Mucosa of rectum (tissue), 2 donors: ENCODE results near the gene COPS6.

Source experiments
- H3K27ac ChIP-seq, 2 donors: one replicate each; pipeline ENCODE4 v1.7.0; 2013; ENCODE audit warnings: inconsistent platforms in 2 of 2, low read depth in 2 of 2, low read length in 2 of 2
- H3K27me3 ChIP-seq, 2 donors: one replicate each; pipeline ENCODE4 v1.7.0; 2013; ENCODE audit warnings: low read length in 2 of 2; ENCODE audit not compliant: control insufficient read depth in 2 of 2, insufficient read depth in 2 of 2
- H3K36me3 ChIP-seq, 2 donors: one replicate each; pipeline ENCODE4 v1.7.0; 2013; ENCODE audit warnings: low read length in 2 of 2; ENCODE audit not compliant: control insufficient read depth in 2 of 2, insufficient read depth in 2 of 2
- H3K4me1 ChIP-seq, 2 donors: one replicate each; pipeline ENCODE4 v1.7.0; 2013; ENCODE audit warnings: low read length in 2 of 2, mild to moderate bottlenecking in 1 of 2; ENCODE audit not compliant: control insufficient read depth in 2 of 2, insufficient read depth in 2 of 2
- H3K4me3 ChIP-seq, 2 donors: one replicate each; pipeline ENCODE4 v1.7.0; 2013; ENCODE audit warnings: low read length in 2 of 2
- H3K9ac ChIP-seq, 2 donors: one replicate each; pipeline ENCODE4 v1.7.0; 2013; ENCODE audit warnings: low read length in 2 of 2, low read depth in 1 of 2, mild to moderate bottlenecking in 1 of 2
- H3K9me3 ChIP-seq, 2 donors: one replicate each; pipeline ENCODE4 v1.7.0; 2013; ENCODE audit warnings: low read length in 2 of 2; ENCODE audit not compliant: control insufficient read depth in 2 of 2
- donor health status: healthy.
- donor health status: Normal muscosa, but diverticular disease.

The COPS6 gene

DNA sequence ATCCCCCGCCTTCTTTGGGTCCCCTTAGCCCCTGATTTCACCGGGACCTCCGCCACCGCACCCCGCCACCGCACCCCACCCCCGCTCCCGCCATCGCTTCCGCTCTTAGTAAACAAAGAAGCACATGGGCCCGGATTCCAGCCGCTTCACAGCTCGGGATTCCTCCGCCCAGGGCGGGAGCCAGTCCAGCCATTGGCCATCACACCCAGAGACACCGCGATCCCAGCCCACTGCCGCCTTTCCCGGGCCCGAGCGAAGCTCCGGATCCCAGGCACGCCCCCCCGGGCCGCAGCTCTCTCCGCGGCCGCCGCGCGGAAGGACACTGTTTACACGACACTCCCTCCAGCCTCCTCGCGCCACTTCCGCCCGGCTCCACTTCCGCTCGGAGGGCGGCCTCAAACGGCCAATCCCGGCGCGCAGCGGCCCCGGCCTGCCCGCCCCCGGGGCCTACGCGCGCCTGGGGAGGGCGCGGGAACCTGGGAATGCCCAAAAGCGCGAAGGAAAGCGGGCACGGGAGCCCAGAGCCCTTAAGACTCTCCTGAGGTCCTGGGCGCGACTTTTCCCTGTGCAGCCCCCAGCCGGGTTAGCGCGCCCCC, 11.7 kb downstream of the COPS6 start:
- Histone ChIP-seq H3K27me3 (no peaks in the 10 kb centered on the region), H3K27ac (peak overlapping the region; percentile 89 to 90), H3K4me3 (peak overlapping the region; percentile 84 to 86), H3K9me3 (no peaks in the 10 kb centered on the region), H3K36me3 (peaks cover 43 to 47% of the 10 kb centered on the region in 2 donors), H3K9ac (peak overlapping the region; percentile 68 to 85), H3K4me1 (peaks cover 11 to 17% of the 10 kb centered on the region in 2 donors)

DNA sequence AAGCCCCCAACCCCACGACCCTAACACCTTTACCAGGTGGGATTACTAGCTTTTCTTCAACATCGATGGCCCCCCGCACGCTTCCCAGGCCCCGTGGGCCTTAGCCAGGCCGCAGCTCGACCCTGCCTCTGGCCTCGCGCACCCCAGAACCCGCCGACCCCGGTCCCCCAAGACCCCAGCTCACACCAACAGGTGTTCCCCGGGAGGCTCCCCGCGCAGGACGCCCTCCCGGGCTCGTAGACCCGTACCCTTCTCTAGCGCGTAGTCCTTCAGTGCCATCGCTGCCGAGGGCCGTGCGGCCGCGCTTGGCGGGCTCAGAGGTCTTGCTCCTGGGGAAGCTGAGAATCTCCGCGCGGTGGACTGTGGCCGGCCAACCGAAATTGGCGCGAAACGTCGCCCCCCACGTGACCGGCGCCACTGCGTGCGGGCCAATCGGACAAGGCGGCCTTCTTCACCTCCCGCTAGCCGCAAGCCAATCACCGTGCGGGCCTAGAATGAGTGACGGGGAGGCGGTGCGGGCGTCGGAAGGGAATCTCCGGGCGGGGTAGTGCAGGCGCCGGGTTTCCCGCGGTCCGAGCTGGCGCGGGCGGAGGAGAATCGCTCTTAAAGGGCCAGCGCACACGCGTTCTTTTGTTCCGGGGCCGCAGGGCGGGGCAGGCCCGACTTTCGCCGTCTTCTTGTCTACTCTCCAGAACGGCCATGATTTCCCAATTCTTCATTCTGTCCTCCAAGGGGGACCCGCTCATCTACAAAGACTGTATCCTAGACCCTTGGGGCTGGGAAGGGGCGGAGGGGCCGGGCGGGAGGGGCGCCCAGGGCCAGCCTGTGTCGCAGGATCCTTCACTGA, 12.5 kb downstream of the COPS6 start, which contains the start of the genes AP4M1 and MCM7:
Gene AP4M1, plus strand, starts transcription at position 628 of the 847 bp plus-strand sequence. Its CDS starts 72 bp downstream, at position 700.
Gene MCM7, minus strand, starts transcription at position 382 of the 847 bp plus-strand sequence. Its CDS starts 103 bp downstream, at position 279.
- Histone ChIP-seq H3K36me3 (peaks cover 36 to 47% of the 10 kb centered on the region in 2 donors), H3K9ac (peak within 1 kb of the TSS; percentile 68 to 85), H3K9me3 (no peaks in the 10 kb centered on the region), H3K27ac (peak within 1 kb of the TSS; percentile 90 to 96), H3K4me1 (peaks cover 11 to 17% of the 10 kb centered on the region in 2 donors), H3K27me3 (no peaks in the 10 kb centered on the region), H3K4me3 (peak within 1 kb of the TSS; percentile 84 to 86)

DNA sequence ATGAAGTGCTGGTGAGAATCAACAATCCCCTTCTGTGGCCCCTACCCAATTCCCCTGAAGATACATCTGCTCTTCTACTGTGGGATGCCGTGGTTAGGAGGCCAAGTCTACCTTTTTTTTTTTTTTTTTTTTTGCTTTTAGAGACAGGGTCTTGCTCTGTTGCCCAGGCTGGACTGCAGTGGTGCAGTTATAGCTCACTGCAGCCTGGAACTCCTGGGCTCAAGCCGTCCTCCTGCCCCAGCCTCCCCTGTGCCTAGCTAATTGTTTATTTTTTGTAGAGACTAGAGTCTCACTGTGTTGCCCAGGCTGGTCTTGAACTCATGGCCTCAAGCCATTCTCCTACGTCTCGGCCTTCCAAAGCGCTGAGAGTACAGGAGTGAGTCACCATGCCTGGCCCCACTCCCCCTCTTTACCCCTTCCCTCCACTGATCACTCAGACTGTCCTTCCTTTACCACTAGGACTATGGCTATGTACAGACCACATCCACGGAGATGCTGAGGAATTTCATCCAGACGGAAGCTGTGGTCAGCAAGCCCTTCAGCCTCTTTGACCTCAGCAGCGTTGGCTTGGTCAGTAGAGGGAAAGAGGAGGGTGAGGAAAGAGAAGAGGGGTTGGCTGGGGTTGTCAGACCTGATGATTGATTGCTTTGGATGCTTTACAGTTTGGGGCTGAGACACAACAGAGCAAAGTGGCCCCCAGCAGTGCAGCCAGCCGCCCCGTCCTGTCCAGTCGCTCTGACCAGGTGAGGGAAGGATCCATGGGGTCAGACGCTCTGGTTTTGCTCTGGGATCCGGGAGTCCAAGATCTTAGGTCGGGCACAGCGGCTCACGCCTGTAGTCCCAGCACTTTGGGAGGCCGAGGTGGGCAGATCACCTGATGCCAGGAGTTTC, 14.4 kb downstream of the COPS6 start:
- Histone ChIP-seq H3K27ac (no peak overlapping the region), H3K4me1 (peaks cover 11 to 17% of the 10 kb centered on the region in 2 donors), H3K4me3 (no peak overlapping the region), H3K27me3 (no peaks in the 10 kb centered on the region), H3K9me3 (no peaks in the 10 kb centered on the region), H3K9ac (no peak overlapping the region), H3K36me3 (peaks cover 34 to 48% of the 10 kb centered on the region in 2 donors)

DNA sequence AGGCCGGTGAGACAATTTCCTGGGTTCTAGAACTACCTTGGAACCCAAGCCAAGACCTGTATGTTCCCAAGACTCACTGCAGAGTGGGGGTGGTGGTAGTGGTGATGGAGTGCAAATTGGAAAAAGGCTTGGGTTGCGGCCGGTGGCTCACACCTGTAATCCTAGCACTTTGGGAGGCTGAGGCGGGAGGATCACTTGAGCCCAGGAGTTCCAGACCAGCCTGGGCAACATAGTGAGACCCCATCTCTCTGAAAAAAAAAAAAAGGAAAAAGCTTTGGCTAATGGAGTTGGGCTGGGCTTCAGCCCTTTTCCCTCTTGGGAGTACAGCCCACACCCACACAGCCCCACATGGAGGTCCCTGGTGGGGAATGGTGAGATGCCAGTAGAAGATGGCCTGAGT, 16.8 kb downstream of the COPS6 start:
- Histone ChIP-seq H3K36me3 (peaks cover 21 to 54% of the 10 kb centered on the region in 2 donors), H3K9ac (no peak overlapping the region), H3K4me3 (no peak overlapping the region), H3K9me3 (no peaks in the 10 kb centered on the region), H3K4me1 (peaks cover 5 to 6% of the 10 kb centered on the region in 2 donors), H3K27ac (no peak overlapping the region), H3K27me3 (no peaks in the 10 kb centered on the region)

DNA sequence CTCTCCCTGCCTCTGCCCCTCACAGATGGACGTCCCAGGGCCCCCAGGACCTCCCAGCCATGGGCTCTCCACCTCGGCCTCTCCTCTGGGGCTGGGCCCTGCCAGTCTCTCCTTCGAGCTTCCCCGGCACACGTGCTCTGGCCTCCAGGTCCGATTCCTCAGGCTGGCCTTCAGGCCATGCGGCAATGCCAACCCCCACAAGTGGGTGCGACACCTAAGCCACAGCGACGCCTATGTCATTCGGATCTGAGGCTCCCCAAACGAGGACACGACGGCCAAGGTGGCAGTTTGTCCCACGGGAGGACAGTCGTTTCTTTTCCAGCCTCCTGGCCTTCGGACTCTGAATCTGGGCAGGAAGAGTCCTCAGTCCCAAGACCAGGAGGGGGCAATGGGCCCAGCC, 17.9 kb downstream of the COPS6 start:
- Histone ChIP-seq H3K27me3 (no peaks in the 10 kb centered on the region), H3K9ac (no peak overlapping the region), H3K4me3 (no peak overlapping the region), H3K4me1 (peaks cover 4 to 5% of the 10 kb centered on the region in 2 donors), H3K9me3 (no peaks in the 10 kb centered on the region), H3K36me3 (peaks cover 29 to 62% of the 10 kb centered on the region in 2 donors), H3K27ac (no peak overlapping the region)

DNA sequence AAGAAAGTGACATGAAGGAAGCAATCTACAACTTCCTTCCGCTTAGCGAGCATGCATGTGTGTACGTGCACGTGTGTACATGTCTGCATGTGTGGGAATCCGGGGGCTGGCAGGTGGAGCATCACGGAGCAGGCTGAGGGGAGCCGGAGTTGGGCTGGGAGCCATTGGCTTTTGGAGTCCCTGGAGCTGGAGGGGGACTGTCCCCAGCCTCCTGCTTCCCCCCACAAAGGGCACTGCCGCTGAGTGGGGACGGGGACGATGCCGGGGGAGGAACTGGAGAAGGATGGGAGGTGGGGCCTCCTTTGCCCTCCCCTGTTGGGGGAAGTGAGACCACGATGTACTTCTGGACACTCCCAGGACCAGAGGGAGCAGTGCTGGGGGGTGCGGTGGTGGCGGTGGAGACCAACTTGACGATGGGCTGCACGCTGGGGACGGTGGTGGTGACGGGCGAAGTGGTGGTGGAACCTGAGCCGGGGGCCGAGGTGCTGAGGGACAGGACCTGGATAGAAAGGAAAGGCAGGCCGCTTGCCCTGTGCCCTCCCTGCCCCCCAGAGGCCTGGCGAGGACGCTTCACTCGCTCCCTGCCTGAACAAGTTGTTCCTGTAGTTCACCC, 18.5 kb downstream of the COPS6 start:
- Histone ChIP-seq H3K4me1 (peaks cover 3 to 4% of the 10 kb centered on the region in 2 donors), H3K36me3 (peaks cover 30 to 64% of the 10 kb centered on the region in 2 donors), H3K27me3 (no peaks in the 10 kb centered on the region), H3K9me3 (no peaks in the 10 kb centered on the region), H3K9ac (no peak overlapping the region), H3K27ac (no peak overlapping the region), H3K4me3 (no peak overlapping the region)

DNA sequence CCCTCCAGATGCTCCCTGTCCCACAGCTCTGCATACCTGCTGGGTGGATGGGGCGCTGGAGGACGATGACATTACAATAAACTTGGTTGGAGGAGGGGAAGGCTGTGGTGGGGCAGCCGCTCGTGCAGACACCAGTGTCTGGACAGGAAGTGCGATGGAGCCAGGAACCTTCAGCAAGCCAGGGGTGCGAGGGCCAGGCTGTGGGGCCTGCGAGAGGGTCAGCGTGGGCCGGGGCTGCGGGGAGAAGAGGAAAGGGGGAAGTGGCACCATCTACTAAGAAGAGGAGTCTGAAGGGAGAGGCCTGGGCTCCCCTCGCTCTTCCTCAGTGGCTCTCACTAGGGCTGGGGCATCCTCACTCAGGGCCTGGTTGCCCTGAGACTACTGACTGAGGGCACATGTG, 19.1 kb downstream of the COPS6 start:
- Histone ChIP-seq H3K27ac (no peak overlapping the region), H3K27me3 (no peaks in the 10 kb centered on the region), H3K4me3 (no peak overlapping the region), H3K9me3 (no peaks in the 10 kb centered on the region), H3K9ac (no peak overlapping the region), H3K4me1 (no peaks in the 10 kb centered on the region), H3K36me3 (peaks cover 30 to 66% of the 10 kb centered on the region in 2 donors)

DNA sequence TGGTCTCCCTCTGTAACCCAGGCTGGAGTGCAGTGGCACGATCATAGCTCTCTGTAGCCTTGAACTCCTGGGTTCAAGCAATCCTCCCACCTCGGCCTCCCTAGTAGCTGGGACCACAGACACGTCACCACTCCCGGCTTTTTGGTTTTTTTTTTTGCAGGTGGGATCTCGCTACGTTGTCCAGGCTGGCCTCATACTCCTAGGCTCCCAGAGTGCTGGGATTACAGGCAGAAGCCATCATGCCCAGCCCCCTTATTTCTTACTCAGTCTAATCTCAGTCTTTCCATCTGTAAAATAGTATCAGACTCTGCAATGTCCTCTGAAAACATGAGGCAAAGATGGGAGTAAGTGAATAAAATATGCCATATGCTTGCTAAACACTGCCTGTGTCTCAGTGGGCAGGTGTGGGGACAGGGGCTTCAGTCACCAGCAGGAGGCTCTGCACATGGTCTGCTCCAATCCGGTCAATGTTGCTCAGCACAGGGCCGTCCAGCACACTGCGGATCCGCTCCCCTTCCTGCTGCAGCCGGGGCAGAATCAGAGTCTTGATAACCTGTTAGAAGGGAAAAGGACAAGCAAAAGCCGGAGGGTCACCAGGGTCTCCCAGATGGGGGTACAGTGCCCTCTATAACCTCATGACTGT, 20.9 kb downstream of the COPS6 start:
- H3K27me3 ChIP-seq: no peaks in the 10 kb centered on the region
- H3K9me3 ChIP-seq: no peaks in the 10 kb centered on the region
- H3K27ac ChIP-seq: no peak overlapping the region
- H3K36me3 ChIP-seq: peaks cover 36 to 68% of the 10 kb centered on the region in 2 donors
- H3K4me1 ChIP-seq: no peaks in the 10 kb centered on the region
- H3K9ac ChIP-seq: no peak overlapping the region
- H3K4me3 ChIP-seq: no peak overlapping the region

DNA sequence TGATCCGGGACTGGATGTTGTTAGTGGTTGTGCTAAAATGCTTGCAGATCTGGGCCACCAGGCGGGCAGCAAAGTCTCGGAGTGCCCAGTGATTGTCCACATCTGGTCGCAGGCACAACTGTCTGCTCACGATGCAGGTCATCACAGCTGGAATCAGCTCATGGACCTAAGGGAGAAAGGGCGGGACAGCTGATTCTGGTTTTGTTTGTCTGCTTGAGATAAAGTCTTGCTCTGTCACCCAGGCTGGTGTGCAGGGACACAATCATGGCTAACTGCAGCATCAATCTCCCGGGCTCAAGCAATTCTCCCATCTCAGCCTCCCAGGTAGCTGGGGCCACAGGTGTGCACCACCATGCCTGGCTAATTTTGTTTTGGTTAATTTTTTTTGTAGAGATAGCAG, 22.4 kb downstream of the COPS6 start:
- H3K4me3 ChIP-seq: no peak overlapping the region
- H3K9ac ChIP-seq: no peak overlapping the region
- H3K9me3 ChIP-seq: no peaks in the 10 kb centered on the region
- no peak overlapping the region for H3K27ac ChIP-seq
- H3K4me1 ChIP-seq: no peaks in the 10 kb centered on the region
- no peaks in the 10 kb centered on the region for H3K27me3 ChIP-seq
- peaks cover 29 to 56% of the 10 kb centered on the region in 2 donors for H3K36me3 ChIP-seq
